ENCODE data around the gene EPB41L5. TPM values are rescaled to one million over a fixed set of nuclear protein-coding genes. Genes with fewer than 3 reads are reported as not detected.
"Not testable (repeated sequence)": the region's sequence is repeated elsewhere in the genome, so short reads cannot be mapped to it uniquely, and the experiment has no call there.

The EPB41L5 gene
- total RNA-seq, 1 experiment from 2014 or later, result 25.9 TPM

DNA sequence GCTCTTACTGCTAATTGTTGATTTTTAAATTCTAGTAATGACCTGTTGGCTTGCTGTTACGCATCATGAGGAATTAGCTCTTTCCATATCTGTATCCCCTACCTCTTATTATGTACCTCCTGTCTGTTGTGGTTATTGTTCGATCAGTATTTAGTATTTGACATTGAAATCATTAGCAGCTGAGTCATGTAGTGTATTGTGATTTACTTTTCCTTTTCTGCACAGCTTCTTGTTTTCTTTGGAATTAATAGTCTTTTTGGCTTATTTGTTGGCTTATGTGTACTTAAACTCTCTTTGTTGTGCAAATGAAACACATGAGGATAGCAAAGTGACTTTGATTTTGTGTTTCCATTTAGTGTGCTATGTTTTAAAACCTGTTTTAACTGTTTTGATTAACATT lies 4.3 kb downstream of the EPB41L5 start:
- no peak for DNase-seq
- H3K27me3 ChIP-seq, result no peaks in the 10 kb centered on the region
- H3K4me3 ChIP-seq, result no peak overlapping the region
- H3K4me1 ChIP-seq, result no peaks in the 10 kb centered on the region
- no peaks in the 10 kb centered on the region for H3K9me3 ChIP-seq (replicated peaks)
- no peaks in the 10 kb centered on the region for H3K36me3 ChIP-seq
- no peak overlapping the region for H3K27ac ChIP-seq

DNA sequence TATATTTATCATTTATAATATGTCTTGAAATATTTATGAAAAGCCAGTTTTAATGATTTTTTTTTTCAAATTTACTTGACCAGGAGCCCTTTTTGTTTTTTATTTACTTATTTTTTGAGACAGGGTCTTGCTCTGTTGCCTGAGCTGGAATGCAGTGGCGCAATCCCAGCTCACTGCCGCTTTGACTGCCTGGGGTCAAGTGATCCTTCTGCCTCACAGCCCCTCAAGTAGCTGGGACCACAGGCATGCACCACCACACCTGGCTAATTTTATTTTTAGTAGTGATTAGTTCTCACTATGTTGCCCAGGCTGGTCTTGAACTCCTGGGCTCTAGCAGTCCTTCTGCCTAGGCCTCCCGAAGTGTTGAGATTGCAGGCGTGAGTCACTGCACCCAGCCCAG lies 5.7 kb downstream of the EPB41L5 start:
- Histone ChIP-seq H3K4me3 (no peak overlapping the region), H3K27me3 (no peaks in the 10 kb centered on the region), H3K4me1 (no peaks in the 10 kb centered on the region), H3K27ac (no peak overlapping the region), H3K9me3 (replicated peaks) (peaks cover 4% of the 10 kb centered on the region), H3K36me3 (0 out of 2 replicates have a peak, but pooled peaks cover 2% of the 10 kb centered on the region)
- no peak for DNase-seq

DNA sequence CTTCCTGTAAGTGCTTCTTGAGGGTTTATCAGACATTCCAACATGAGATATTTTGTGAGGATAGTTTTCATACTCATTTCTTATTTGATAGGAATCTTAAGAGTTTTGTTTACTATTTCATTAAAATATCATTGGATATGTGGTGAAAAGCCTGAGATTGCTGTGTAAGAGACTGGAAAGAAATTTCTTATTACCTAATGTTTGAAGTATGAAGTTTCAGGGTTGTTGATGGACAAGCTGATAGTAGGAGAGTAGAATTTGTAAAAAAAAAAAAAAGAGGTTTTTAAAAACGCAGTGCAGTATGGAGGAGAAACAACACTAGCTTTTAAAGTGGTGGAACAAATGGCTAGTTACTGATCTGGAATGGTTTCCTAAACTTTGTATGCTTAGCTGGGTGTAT lies 7.7 kb downstream of the EPB41L5 start:
- Histone ChIP-seq H3K4me3 (no peak overlapping the region), H3K27ac (no peak overlapping the region), H3K36me3 (0 out of 2 replicates have a peak, but pooled peaks cover 2% of the 10 kb centered on the region), H3K4me1 (no peaks in the 10 kb centered on the region), H3K9me3 (replicated peaks) (peaks cover 4% of the 10 kb centered on the region), H3K27me3 (no peaks in the 10 kb centered on the region)
- no peak for DNase-seq

DNA sequence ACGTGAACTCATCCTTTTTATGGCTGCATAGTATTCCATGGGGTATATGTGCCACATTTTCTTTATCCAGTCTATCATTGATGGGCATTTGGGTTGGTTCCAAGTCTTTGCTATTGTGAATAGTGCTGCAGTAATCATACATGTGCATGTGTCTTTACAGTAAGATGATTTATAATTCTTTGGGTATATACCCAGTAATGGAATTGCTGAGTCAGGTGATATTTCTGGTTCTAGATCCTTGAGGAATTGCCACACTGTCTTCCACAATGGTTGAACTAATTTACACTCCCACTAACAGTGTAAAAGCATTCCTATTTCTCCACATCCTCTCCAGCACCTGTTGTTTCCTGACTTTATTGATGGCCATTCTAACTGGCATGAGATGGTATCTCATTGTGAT lies 9.6 kb downstream of the EPB41L5 start:
- not testable (repeated sequence) for H3K4me3 ChIP-seq, H3K27me3 ChIP-seq, H3K27ac ChIP-seq, H3K36me3 ChIP-seq, H3K4me1 ChIP-seq, DNase-seq
- H3K9me3 ChIP-seq (replicated peaks), result peaks cover 13% of the 10 kb centered on the region

DNA sequence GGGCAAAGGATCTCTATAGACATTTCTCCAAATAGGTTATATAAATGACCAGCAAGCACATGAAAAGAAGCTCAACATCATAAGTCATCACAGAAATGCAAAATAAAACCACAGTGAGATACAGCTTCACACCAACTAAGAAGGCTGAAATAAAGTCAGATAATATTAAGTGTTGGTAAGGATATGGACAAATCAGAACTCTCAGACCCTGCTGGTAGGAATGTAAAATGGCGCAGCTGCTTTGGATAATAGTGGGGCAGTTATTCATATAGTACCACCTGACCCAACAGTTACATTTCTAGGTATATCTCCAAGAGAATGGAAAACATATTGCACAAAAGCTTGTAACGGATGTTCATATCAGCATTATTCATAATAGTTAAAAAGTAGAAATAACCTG lies 14.0 kb downstream of the EPB41L5 start:
- Histone ChIP-seq H3K4me3 (no peak overlapping the region), H3K9me3 (replicated peaks) (peaks cover 13% of the 10 kb centered on the region), H3K4me1 (no peaks in the 10 kb centered on the region), H3K27ac (no peak overlapping the region), H3K27me3 (no peaks in the 10 kb centered on the region), H3K36me3 (peaks cover 2% of the 10 kb centered on the region; the same call in 1 of the 2 replicates)
- DNase-seq, result no peak

DNA sequence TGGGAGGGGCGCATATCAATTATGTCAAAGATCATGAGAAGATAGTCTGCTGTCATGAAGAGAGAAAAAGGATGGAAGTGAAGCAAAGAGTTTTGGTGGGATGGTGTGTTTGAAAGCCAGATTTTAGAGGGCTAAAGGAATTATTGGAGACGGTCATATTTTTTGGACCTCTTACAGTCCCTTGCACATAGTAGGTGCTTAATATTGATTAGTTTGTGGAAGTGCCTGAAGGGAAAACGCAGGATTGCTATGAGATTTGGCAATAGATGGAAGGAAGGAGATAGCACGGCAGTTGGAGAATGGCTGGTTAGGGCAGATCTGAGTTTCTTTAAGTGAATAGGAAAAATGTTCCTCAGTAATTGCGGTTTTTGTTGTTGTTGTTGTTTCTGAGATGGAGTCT lies 15.9 kb downstream of the EPB41L5 start:
- no peak overlapping the region for H3K27ac ChIP-seq
- no peaks in the 10 kb centered on the region for H3K4me1 ChIP-seq
- DNase-seq, result no peak
- H3K36me3 ChIP-seq, result no peaks in the 10 kb centered on the region; the same call in 1 of the 2 replicates
- peaks cover 9% of the 10 kb centered on the region for H3K9me3 ChIP-seq (replicated peaks)
- H3K27me3 ChIP-seq, result no peaks in the 10 kb centered on the region
- no peak overlapping the region for H3K4me3 ChIP-seq

DNA sequence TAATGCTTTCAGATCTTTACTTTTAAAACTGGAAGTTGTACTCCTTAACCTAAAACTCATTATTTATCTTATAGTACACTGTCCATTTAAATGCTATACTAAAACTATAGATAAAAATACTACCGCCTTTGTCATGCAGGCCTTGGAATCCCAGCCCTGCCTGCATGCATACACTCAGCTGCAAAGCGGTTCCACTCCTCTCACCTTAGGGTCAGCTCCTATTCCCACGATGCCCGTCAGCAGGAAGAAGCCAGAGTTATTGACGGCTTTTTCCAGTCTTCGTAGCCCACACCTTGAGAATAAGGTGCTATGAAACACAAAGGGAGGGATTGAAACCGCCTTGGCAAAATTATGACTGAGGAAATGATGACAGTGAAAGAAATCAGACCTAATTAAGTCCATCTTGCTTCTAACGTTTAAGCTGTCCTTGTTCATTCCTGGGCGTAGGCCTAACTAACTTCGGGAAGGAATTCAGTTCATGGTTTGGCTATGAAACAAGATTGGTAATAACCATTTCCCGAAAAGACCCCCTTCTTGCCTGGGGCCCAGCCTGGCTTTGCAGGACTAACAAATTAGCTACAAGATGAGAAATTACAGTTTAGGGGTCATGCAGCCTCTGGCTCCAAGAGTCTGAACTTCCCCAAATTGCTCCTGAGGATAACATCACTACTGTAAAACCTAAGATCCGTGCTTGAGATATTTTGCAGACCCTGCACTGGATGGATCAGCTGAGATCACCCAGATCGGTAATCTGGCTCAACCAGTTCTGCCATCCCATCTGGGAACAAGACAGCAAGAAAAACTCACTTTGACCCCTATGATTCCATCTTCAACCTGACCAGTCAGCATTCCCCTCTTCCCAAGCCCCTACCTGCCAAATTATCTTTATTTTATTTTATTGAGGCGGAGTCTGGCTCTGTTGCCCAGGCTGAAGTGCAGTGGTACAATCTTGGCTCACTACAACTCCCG lies 17.1 kb downstream of the EPB41L5 start:
- no peak for DNase-seq
- no peaks in the 10 kb centered on the region for H3K4me1 ChIP-seq
- H3K27ac ChIP-seq, result no peak overlapping the region
- no peaks in the 10 kb centered on the region; the same call in 1 of the 2 replicates for H3K36me3 ChIP-seq
- H3K27me3 ChIP-seq, result no peaks in the 10 kb centered on the region
- H3K9me3 ChIP-seq (replicated peaks), result peaks cover 9% of the 10 kb centered on the region
- no peak overlapping the region for H3K4me3 ChIP-seq

DNA sequence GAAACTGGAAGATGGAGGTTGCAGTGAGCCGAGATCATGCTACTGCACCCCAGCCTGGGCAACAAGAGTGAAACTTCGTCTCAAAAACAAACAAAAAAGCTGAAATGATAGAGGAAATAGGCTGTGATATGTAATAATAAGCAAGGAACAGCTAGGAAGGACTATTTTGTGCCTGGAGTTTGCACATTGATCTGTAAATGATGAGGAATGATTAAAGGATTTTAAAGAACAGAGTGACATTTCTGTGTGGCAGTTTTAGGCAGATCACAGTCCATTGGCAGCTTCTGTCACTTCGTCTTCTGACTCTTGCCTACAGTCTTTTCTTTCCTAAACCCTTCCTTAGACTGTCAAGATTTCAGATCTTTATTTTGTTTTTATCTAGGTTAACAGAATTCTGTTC lies 19.4 kb downstream of the EPB41L5 start:
- DNase-seq, result no peak
- Histone ChIP-seq H3K27me3 (no peaks in the 10 kb centered on the region), H3K4me3 (no peak overlapping the region), H3K9me3 (replicated peaks) (peaks cover under 1% of the 10 kb centered on the region; the same call in 1 of the 2 replicates), H3K4me1 (no peaks in the 10 kb centered on the region), H3K36me3 (no peaks in the 10 kb centered on the region), H3K27ac (no peak overlapping the region)

DNA sequence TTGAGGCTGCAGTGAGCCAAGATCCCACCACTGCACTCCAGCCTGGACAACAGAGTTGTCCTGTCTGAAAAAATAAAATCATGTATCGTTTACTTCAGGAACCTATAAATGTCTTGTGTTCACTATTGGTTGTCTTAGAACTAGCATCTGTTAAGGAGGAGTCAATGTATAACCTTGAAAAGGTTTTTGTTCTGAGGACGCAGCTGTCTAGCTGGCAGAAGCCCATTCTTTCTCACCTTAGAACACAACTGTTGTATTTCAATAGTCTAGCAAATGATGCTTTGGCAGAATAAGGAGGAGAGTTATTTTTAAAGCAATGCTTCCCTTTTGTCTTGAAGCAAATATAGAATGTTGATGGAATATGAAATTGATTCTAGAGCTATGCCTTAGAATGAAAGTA lies 21.1 kb downstream of the EPB41L5 start:
- H3K4me1 ChIP-seq, result no peaks in the 10 kb centered on the region
- H3K4me3 ChIP-seq, result no peak overlapping the region
- no peak for DNase-seq
- no peaks in the 10 kb centered on the region for H3K9me3 ChIP-seq (replicated peaks)
- no peak overlapping the region for H3K27ac ChIP-seq
- H3K27me3 ChIP-seq, result no peaks in the 10 kb centered on the region
- no peaks in the 10 kb centered on the region for H3K36me3 ChIP-seq

DNA sequence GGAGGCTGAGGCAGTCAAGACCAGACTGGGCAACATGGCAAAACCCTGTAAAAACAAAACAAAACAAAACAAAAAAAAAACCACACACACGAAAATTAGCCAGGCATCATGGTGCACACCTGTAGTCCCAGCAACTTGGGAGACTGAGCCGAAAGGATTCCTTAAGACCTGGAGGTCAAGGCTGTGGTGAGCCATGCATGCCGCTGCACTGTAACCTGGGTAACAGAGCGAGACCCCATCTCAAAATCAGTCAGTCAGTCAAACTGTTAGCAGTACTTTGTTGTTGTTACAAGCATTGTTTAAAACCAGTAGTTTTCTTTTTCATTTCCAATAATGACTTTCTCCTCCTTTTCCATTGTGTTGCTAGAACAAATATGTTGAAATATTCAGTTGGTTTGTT lies 21.7 kb downstream of the EPB41L5 start:
- no peak for DNase-seq
- Histone ChIP-seq H3K27me3 (no peaks in the 10 kb centered on the region), H3K36me3 (no peaks in the 10 kb centered on the region), H3K9me3 (replicated peaks) (no peaks in the 10 kb centered on the region), H3K4me1 (no peaks in the 10 kb centered on the region), H3K4me3 (no peak overlapping the region), H3K27ac (no peak overlapping the region)

DNA sequence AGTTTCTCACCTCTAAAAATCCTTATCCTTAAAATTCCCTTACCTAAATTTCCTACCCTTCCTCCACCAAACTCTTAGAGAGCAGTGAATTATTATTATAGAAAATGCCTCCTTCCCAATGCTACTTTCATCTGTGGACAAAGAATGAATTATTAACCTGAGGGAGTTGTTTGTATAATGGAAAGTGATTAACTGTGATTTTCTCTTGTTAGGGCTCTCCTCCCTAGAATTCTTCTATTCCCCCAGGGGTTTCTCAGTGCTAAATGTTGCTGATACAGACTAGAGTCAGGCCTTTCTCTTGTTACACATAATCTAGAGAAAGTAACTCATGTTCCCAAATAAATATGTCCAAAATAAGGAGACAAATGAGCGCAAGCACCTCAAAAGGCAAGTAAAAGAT lies 23.3 kb downstream of the EPB41L5 start:
- H3K4me3 ChIP-seq, result no peak overlapping the region
- no peaks in the 10 kb centered on the region for H3K27me3 ChIP-seq
- no peaks in the 10 kb centered on the region for H3K4me1 ChIP-seq
- peak in 1 of 2 experiments; percentile 9 for DNase-seq
- no peaks in the 10 kb centered on the region for H3K36me3 ChIP-seq
- no peak overlapping the region for H3K27ac ChIP-seq
- no peaks in the 10 kb centered on the region for H3K9me3 ChIP-seq (replicated peaks)

DNA sequence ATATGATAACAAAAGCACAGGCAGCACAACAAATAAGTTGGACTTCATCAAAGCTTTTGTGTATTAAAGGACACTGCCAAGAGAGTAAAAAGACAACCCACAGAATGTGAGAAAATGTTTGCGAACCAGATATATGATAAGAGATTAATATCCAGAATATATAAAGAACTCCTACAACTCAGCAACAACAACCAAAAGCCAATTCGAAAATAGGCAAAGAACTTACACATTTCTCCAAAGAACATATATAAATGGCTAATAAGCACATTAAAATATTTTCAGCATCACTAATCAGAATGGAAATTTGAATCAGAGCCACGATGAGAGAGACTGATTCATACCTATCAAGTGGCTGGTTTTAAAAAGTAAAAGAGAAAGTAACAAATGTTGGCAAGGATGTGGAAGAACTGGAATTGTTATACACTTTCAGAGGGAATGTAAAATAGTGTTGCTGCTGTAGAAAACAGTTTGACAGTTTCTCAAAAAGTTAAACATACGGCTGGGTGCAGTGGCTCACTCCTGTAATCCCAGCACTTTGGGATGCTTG lies 25.2 kb downstream of the EPB41L5 start:
- H3K9me3 ChIP-seq (replicated peaks), result no peaks in the 10 kb centered on the region
- H3K27me3 ChIP-seq, result no peaks in the 10 kb centered on the region
- no peak for DNase-seq
- no peak overlapping the region for H3K27ac ChIP-seq
- H3K4me1 ChIP-seq, result no peaks in the 10 kb centered on the region
- no peaks in the 10 kb centered on the region for H3K36me3 ChIP-seq
- H3K4me3 ChIP-seq, result no peak overlapping the region

DNA sequence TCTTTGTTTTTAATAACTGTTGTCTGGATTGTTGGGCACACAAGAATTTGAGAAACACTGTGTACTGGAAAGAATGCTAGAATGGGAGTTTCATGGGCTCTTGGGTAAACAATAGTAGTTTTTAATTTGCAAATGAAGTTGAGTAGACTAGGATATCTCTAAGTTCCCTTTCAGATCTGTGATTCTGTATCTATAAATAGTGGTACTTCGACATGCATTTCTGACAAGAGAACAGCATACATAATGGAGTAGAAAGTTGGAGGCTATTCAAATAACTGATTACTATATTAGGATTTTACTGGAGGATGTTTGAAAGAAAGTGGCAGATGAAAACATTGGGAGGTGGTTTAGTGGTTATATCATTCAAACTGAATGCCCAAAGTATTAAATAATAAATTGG lies 29.5 kb downstream of the EPB41L5 start:
- H3K4me1 ChIP-seq, result no peaks in the 10 kb centered on the region
- H3K4me3 ChIP-seq, result no peak overlapping the region
- no peak for DNase-seq
- H3K27ac ChIP-seq, result no peak overlapping the region
- peaks cover 5% of the 10 kb centered on the region; the same call in 1 of the 2 replicates for H3K9me3 ChIP-seq (replicated peaks)
- peaks cover 8% of the 10 kb centered on the region; the same call in 1 of the 2 replicates for H3K36me3 ChIP-seq
- H3K27me3 ChIP-seq, result no peaks in the 10 kb centered on the region

DNA sequence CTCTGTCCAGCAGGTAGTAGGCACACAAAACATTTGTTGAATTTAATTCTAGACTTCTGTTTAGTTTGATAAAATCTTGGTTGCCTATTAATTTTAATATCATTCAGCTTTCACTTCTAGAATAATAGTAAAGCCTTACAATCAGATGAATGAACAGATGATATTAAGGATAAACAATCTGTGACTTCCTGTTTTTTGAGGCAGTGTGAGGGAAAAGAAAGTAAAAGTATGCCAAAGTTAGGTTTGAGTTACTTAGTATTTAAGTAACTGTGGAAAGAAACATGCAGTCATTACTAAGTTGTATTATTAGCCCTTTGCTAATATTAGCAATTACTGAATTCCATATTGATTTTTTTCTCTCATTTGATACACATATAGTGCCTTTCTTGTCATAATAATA lies 31.5 kb downstream of the EPB41L5 start:
- no peak for DNase-seq
- H3K9me3 ChIP-seq (replicated peaks), result peaks cover 5% of the 10 kb centered on the region
- no peaks in the 10 kb centered on the region for H3K27me3 ChIP-seq
- H3K27ac ChIP-seq, result no peak overlapping the region
- H3K36me3 ChIP-seq, result peaks cover 8% of the 10 kb centered on the region; the same call in 1 of the 2 replicates
- H3K4me3 ChIP-seq, result no peak overlapping the region
- no peaks in the 10 kb centered on the region for H3K4me1 ChIP-seq

DNA sequence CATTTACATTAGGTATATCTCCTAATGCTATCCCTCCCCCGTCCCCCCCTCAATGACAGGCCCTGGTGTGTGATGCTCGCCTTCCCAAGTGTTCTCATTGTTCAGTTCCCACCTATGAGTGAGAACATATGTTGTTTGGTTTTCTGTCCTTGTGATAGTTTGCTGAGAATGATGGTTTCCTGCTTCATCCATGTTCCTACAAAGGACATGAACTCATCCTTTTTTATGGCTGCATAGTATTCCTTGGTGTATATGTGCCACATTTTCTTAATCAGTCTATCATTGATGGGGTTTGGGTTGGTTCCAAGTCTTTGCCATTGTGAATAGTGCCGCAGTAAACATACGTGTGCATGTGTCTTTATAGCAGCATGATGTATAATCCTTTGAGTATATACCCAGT lies 32.9 kb downstream of the EPB41L5 start:
- not testable (repeated sequence) for H3K4me1 ChIP-seq; H3K9me3 ChIP-seq (replicated peaks)

More for the DNA sequence above, 32.9 kb downstream of the EPB41L5 start:
- not testable (repeated sequence) for H3K36me3 ChIP-seq, H3K27me3 ChIP-seq, H3K27ac ChIP-seq, DNase-seq, H3K4me3 ChIP-seq
